ENCODE results near the gene CEACAM8.
"Not testable (repeated sequence)": the region's sequence is repeated elsewhere in the genome, so short reads cannot be mapped to it uniquely, and the experiment has no call there.

The CEACAM8 gene

GRCh38 chr19:42594617-42595489 lies at the start of gene CEACAM8:
CEACAM8 (minus strand) TSS chr19:42594924; CDS start chr19:42594828, 96 bp downstream.
- no peak for DNase-seq

- not testable (repeated sequence) for DNase-seq
Observed at GRCh38 chr19:42639324-42640092, 44.8 kb upstream of the CEACAM8 start.

GRCh38 chr19:42635233-42635539 lies 40.5 kb upstream of the CEACAM8 start:
- no peak for DNase-seq

- no peak for DNase-seq
Observed at GRCh38 chr19:42634409-42635232, 39.9 kb upstream of the CEACAM8 start.

GRCh38 chr19:42629191-42629590 lies 34.5 kb upstream of the CEACAM8 start:
- no peak for DNase-seq

- no peak for DNase-seq
Observed at GRCh38 chr19:42628411-42629140, 33.9 kb upstream of the CEACAM8 start.

- DNase-seq, result no peak
Observed at GRCh38 chr19:42627916-42628315, 33.2 kb upstream of the CEACAM8 start.

GRCh38 chr19:42626181-42626580 lies 31.5 kb upstream of the CEACAM8 start:
- no peak for DNase-seq

- DNase-seq, result no peak
Observed at GRCh38 chr19:42619271-42619670, 24.5 kb upstream of the CEACAM8 start.

- DNase-seq, result no peak
Observed at GRCh38 chr19:42613666-42614065, 18.9 kb upstream of the CEACAM8 start.

- not testable (repeated sequence) for DNase-seq
Observed at GRCh38 chr19:42610401-42610915, 15.7 kb upstream of the CEACAM8 start.

GRCh38 chr19:42606660-42607351 lies 12.1 kb upstream of the CEACAM8 start:
- DNase-seq, result peak; percentile 18

GRCh38 chr19:42601811-42602443 lies 7.2 kb upstream of the CEACAM8 start:
- no peak for DNase-seq

GRCh38 chr19:42596391-42597072 lies 1.8 kb upstream of the CEACAM8 start:
- no peak for DNase-seq

GRCh38 chr19:42595550-42596172 lies 937 bp upstream of the CEACAM8 start:
- no peak for DNase-seq

GRCh38 chr19:42589792-42590191 lies 4.9 kb downstream of the CEACAM8 start:
- no peak for DNase-seq

- DNase-seq, result no peak
Observed at GRCh38 chr19:42584466-42584865, 10.3 kb downstream of the CEACAM8 start.

- DNase-seq, result no peak
Observed at GRCh38 chr19:42577016-42577415, 17.7 kb downstream of the CEACAM8 start.

- no peak for DNase-seq
Observed at GRCh38 chr19:42576241-42576640, 18.5 kb downstream of the CEACAM8 start.

GRCh38 chr19:42573642-42574041 lies 21.1 kb downstream of the CEACAM8 start:
- DNase-seq, result no peak

Measured in DMS79 (cell line).